Stimulated activated CD8-positive, alpha-beta memory T cell treated with anti-CD3 and anti-CD28 coated beads, Interleukin-12 subunit alpha, Interleukin-12 subunit beta, amount 100 ng/mL, for 4 hours (primary cell): Measurements from ENCODE around the gene SCAF1.

ENCODE experiments used
- DNase-seq: peaks from one replicate; pipeline ENCODE4 v3.0.0-alpha.2; 2020; ENCODE audit warnings: low read depth

SCAF1 gene

GRCh38 chr19:49641688-49642491 is at the start of gene SCAF1:
TSS of gene SCAF1 (plus strand) at chr19:49642209. CDS start at chr19:49645027, 2,818 bp downstream.
- peak; percentile 100 for DNase-seq

- DNase-seq = no peak
These were observed 49.4 kb upstream of the SCAF1 start for GRCh38 chr19:49592486-49593232.

DNA sequence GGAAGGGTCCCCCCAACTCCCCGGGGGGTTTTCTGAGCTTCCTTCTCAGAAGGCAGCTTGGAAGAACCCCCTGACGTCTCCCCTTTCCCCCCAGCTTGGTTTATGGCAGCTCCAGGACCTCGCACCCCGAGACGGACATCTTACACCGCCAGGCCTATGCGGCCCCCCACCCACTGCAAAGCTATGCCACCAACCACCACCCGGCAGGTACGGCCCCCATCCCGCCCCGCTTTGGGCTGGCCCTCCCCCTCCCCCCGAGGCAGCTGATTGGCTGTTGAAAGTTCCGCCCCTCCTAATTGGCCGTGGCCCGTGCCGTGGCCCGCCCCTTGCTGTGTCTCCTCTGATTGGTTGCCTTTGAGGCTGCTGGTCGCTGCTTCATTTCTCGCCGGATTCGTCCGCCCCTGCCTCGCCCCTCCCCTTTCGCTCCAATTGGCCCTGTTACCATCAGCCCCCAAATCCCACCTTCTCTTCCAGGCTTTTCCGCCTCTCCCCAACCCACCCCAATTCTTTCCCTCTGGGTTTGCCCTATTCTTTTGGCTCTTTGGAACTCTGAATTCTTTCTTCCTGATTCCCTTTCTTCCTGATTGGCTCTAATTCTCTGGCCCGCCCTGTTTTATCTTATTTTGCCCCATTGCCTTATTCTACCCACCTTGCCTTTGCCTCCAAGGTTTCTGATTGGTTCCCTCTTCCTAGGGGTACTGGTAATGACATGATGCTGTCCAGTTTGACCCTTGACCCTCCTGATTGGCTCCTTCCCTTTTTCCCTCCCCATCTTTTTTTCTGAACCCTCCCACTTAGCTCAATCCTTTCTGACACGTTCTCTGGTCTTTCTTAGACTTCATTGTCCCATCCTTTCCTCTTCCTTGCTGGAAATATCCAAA is 48.5 kb upstream of the SCAF1 start:
- peak; percentile 84 for DNase-seq

- DNase-seq = no peak
These were observed 47.6 kb upstream of the SCAF1 start for GRCh38 chr19:49594157-49594992.

- no peak for DNase-seq
These were observed 46.8 kb upstream of the SCAF1 start for GRCh38 chr19:49594993-49595818.

- no peak for DNase-seq
These were observed 46.1 kb upstream of the SCAF1 start for GRCh38 chr19:49595819-49596404.

GRCh38 chr19:49596407-49596806 is 45.6 kb upstream of the SCAF1 start:
- no peak for DNase-seq

GRCh38 chr19:49596954-49597702 is 44.9 kb upstream of the SCAF1 start:
- no peak for DNase-seq

DNA sequence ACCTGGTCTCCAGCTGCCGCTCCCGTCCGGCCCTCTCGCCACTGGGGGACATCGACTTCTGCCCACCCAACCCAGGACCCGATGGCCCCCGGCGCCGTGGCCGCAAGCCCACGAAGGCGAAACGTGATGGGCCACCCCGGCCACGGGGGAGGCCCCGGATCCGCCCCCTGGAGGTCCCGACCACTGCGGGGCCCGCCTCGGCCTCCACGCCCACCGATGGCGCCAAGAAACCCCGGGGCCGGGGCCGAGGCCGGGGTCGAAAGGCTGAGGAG is 44.4 kb upstream of the SCAF1 start:
- DNase-seq = no peak

DNA sequence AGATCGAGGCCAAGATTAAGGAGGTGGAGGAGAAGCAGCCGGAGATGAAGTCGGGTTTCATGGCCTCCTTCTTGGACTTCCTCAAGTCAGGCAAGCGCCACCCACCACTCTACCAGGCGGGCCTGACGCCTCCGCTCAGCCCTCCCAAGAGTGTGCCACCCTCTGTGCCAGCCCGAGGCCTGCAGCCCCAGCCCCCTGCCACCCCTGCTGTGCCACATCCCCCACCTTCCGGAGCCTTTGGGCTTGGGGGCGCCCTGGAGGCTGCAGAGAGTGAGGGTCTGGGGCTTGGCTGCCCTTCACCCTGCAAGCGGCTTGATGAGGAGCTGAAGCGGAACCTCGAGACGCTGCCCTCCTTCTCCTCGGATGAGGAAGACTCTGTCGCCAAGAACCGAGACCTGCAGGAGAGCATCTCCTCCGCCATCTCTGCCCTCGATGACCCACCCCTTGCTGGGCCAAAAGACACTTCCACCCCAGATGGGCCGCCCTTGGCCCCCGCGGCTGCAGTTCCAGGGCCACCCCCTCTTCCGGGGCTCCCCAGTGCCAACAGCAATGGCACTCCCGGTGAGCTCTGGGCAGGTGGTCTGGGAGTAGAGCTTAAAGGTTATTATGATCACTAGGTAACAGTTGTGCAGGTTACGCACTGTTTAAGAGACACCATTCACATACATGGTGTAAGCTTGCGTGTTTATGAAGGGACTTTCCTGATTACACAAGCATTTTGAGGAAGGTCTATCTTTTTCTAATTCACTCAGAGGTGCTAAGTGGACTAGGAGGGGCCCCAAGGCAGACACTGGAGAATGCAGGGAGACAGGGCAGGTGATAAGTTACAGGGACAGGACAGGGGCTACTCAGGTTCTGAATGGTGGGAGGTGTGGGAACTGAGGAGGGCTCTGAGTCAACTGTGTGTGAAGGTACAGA is 42.4 kb upstream of the SCAF1 start:
- DNase-seq = no peak

GRCh38 chr19:49601482-49602038 is 40.4 kb upstream of the SCAF1 start:
- no peak for DNase-seq

DNA sequence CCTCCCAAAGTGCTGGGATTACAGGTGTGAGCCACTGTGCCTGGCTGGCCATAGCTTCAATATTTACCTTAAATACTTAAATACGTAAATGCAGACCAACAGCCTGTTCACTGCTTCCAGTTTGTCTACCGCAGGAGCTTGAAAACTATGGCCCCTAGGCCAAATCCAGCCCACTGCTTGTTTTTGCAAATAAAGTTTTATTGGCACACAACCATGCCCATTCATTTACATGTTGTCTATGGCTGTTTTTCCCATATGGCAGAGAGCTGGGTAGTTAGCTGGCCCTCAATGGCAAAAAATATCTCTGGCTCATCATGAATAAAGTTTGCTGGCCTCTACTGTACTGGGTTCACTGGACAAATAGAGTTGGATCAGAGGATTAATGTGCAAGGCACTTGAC is 39.2 kb upstream of the SCAF1 start:
- DNase-seq = no peak

DNA sequence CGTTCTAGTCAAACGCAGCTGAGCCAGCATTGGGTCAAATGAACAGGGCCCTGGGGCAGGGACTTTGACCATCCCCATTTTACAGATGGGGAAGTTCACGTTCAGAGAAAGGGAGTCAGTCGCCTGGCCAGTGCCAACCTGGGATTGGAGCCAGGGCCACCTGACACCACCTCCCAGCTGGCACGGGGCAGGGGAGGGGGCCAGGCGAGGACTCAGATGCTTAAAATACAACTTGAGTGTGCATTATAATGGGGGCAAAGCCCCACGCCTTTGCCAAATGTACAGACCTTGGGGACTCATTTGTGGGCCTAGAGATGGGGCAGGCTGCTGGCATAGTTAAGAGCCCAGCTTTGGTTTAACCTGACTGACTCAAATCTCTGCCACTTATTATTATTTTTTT is 36.4 kb upstream of the SCAF1 start:
- no peak for DNase-seq

GRCh38 chr19:49609499-49610092 is 32.4 kb upstream of the SCAF1 start:
- no peak for DNase-seq

- no peak for DNase-seq
These were observed 28.6 kb upstream of the SCAF1 start for GRCh38 chr19:49613374-49613773.

DNA sequence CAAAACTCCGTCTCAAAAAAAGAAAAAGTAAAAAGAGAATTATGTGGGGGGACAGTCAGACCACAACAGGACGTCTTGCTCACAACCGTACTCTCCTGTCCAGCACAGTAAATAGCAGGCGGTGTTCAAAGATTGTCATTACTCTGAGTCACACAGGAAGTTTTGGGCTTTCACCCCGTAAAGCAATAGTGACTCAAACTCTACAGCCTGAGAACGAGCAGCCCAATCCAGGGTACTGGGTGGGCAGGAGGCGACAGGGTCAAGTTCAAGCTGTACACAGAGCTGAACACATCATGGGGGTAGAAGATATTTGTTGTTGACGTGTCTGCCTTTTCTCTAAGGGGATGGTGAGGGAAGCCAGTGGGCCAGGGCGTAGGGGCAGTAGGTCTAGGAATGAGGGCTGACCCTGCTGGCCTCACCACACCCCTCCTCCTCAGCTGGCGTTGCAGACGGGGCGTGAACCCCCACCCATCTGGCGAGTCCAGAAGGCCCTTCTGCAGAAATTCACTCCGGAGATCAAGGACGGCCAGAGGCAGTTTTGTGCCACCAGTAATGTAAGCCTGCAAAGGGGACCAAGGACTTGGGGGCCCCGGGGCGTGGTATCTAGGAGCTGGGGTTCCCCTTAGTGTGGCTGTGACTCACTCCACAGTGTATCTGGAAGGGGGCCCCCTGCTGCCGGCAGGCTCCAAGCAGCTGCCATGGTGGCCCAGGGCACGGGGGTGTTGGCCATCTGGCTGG is 27.7 kb upstream of the SCAF1 start:
- DNase-seq = no peak

GRCh38 chr19:49615861-49616260 is 26.1 kb upstream of the SCAF1 start:
- no peak for DNase-seq
